ENCODE measurements around the gene TSPAN2.

Gene TSPAN2

GRCh38 chr1:115112496-115113375 lies 23.4 kb upstream of the TSPAN2 start:
- DNase-seq, result peak in 1 of 2 experiments; percentile 49

GRCh38 chr1:115107516-115108260 lies 18.4 kb upstream of the TSPAN2 start:
- no peak for DNase-seq

GRCh38 chr1:115105831-115106230 lies 16.5 kb upstream of the TSPAN2 start:
- DNase-seq, result no peak

- no peak for DNase-seq
Measured at GRCh38 chr1:115099693-115100050, 10.4 kb upstream of the TSPAN2 start.

- DNase-seq, result peak; percentile 80 to 88
Measured at GRCh38 chr1:115098979-115099692, 9.8 kb upstream of the TSPAN2 start.

GRCh38 chr1:115092175-115092574 lies 2.9 kb upstream of the TSPAN2 start:
- DNase-seq, result no peak

- no peak for DNase-seq
Measured at GRCh38 chr1:115091572-115091971, 2.3 kb upstream of the TSPAN2 start.

GRCh38 chr1:115090956-115091355 lies 1.7 kb upstream of the TSPAN2 start:
- DNase-seq, result no peak

- no peak for DNase-seq
Measured at GRCh38 chr1:115090540-115090939, 1.2 kb upstream of the TSPAN2 start.

- no peak for DNase-seq
Measured at GRCh38 chr1:115090186-115090490, 835 bp upstream of the TSPAN2 start.

- DNase-seq, result peak; percentile 4 to 70
Measured at GRCh38 chr1:115088871-115089419, 358 bp downstream of the TSPAN2 start.

- no peak for DNase-seq
Measured at GRCh38 chr1:115088115-115088778, 1.1 kb downstream of the TSPAN2 start.

GRCh38 chr1:115086176-115086830 lies 3.0 kb downstream of the TSPAN2 start:
- no peak for DNase-seq

GRCh38 chr1:115084902-115085511 lies 4.3 kb downstream of the TSPAN2 start:
- DNase-seq, result no peak

- DNase-seq, result no peak
Measured at GRCh38 chr1:115082949-115083348, 6.4 kb downstream of the TSPAN2 start.

GRCh38 chr1:115078708-115079107 lies 10.6 kb downstream of the TSPAN2 start:
- DNase-seq, result no peak

GRCh38 chr1:115077984-115078330 lies 11.3 kb downstream of the TSPAN2 start:
- no peak for DNase-seq

- no peak for DNase-seq
Measured at GRCh38 chr1:115077286-115077983, 11.9 kb downstream of the TSPAN2 start.

GRCh38 chr1:115076384-115076915 lies 12.9 kb downstream of the TSPAN2 start:
- no peak for DNase-seq

- DNase-seq, result no peak
Measured at GRCh38 chr1:115074839-115075534, 14.3 kb downstream of the TSPAN2 start.

Measured in NCI-H526 (cell line).